H1 (cell line): Measurements from ENCODE around the gene MACROD1. TPM values are rescaled to one million over a fixed set of nuclear protein-coding genes. Genes with fewer than 3 reads are reported as not detected.

ENCODE experiments used
- CTCF ChIA-PET: fragments of 300-600 bp; sonication (Branson Sonifier 250); formaldehyde crosslinking; loops from one replicate; lab custom pipeline; 2021; ENCODE audit not compliant: partially characterized antibody; lab: Charles Lee
- POLR2A ChIA-PET: fragments of 300-600 bp; sonication (Branson Sonifier 250); formaldehyde crosslinking; loops from one replicate; lab custom pipeline; 2021; ENCODE audit warnings: inconsistent platforms; ENCODE audit not compliant: partially characterized antibody; lab: Charles Lee
- DNase-seq, 2 experiments: peaks; one replicate each; pipeline versions ENCODE4 v3.0.0 to v3.0.0-alpha.2; 2010 to 2022; ENCODE audit warnings: low spot score in 2 of 2, low read depth in 1 of 2, mixed read lengths in 1 of 2
- FAIRE-seq: peaks from 2 replicates; lab custom pipeline; 2011; peaks lifted over from hg19 to GRCh38; lab: Jason Lieb, UNC
- H2AFZ ChIP-seq: 2 replicates; pipeline ENCODE4 v1.8.1; 2012; ENCODE audit warnings: low read length, inconsistent platforms
- H2AK5ac ChIP-seq: 2 replicates; pipeline ENCODE4 v1.6.1; 2013; ENCODE audit warnings: low read depth, low read length
- H2BK120ac ChIP-seq: replicated peaks from 2 replicates; pipeline ENCODE3; 2013; ENCODE audit warnings: low read depth, low read length, inconsistent platforms
- H2BK12ac ChIP-seq: 2 replicates; pipeline ENCODE4 v1.6.1; 2013; ENCODE audit warnings: low read depth, low read length
- H2BK15ac ChIP-seq: 2 replicates; pipeline ENCODE4 v1.6.1; 2013; ENCODE audit warnings: low read length
- H2BK20ac ChIP-seq: 2 replicates; pipeline ENCODE4 v1.6.1; 2013; ENCODE audit warnings: low read length
- H2BK5ac ChIP-seq: 2 replicates; pipeline ENCODE4 v1.6.1; 2013; ENCODE audit warnings: low read depth, low read length
- H3K14ac ChIP-seq: 2 replicates; pipeline ENCODE4 v1.6.1; 2013; ENCODE audit warnings: inconsistent platforms; ENCODE audit not compliant: insufficient read length
- H3K18ac ChIP-seq: 2 replicates; pipeline ENCODE4 v1.6.1; 2013; ENCODE audit warnings: low read length; ENCODE audit errors: extremely low read depth
- H3K23ac ChIP-seq: 2 replicates; pipeline ENCODE4 v1.6.1; 2013; ENCODE audit warnings: inconsistent platforms; ENCODE audit not compliant: insufficient read length
- H3K23me2 ChIP-seq: 2 replicates; pipeline ENCODE4 v1.6.1; 2013; ENCODE audit warnings: low read depth, low read length
- H3K27ac ChIP-seq: 2 replicates; pipeline ENCODE4 v1.6.1; 2011; ENCODE audit warnings: low read depth, low read length, inconsistent platforms
- H3K27me3 ChIP-seq, 4 experiments: replicated peaks in 1 of 4; 1 replicate in 1 of 4; 2 replicates in 3 of 4; pipeline versions ENCODE4 v1.6.1 to v1.8.1; 2011 to 2013; ENCODE audit warnings: low read length in 3 of 4, mild to moderate bottlenecking in 3 of 4, inconsistent platforms in 2 of 4, mixed read lengths in 2 of 4, moderate library complexity in 1 of 4; ENCODE audit not compliant: control insufficient read depth in 3 of 4, insufficient read depth in 3 of 4; ENCODE audit errors: extremely low read depth in 1 of 4
- H3K36me3 ChIP-seq, 4 experiments: 2 replicates each; pipeline versions ENCODE4 v1.6.1 to v1.8.1; 2011 to 2013; ENCODE audit warnings: mild to moderate bottlenecking in 4 of 4, low read length in 3 of 4, moderate library complexity in 2 of 4, control low read depth in 1 of 4, inconsistent platforms in 1 of 4; ENCODE audit not compliant: insufficient read depth in 4 of 4, control insufficient read depth in 2 of 4
- H3K4ac ChIP-seq: replicated peaks from 2 replicates; pipeline ENCODE3; 2013; ENCODE audit warnings: low read length, low read depth, mixed read lengths, inconsistent platforms; ENCODE audit not compliant: insufficient read length
- H3K4me1 ChIP-seq, 4 experiments: replicated peaks in 1 of 4; 1 replicate in 1 of 4; 2 replicates in 3 of 4; pipeline versions ENCODE4 v1.6.1 to v1.8.1; 2011 to 2013; ENCODE audit warnings: low read length in 3 of 4, inconsistent platforms in 2 of 4, mixed read lengths in 1 of 4; ENCODE audit not compliant: insufficient read depth in 4 of 4, control insufficient read depth in 3 of 4
- H3K4me2 ChIP-seq, 2 experiments: 2 replicates each; pipeline versions ENCODE4 v1.6.1 to v1.8.1; 2011 to 2013; ENCODE audit warnings: low read depth in 2 of 2, low read length in 2 of 2, control low read depth in 1 of 2, inconsistent platforms in 1 of 2, mild to moderate bottlenecking in 1 of 2; ENCODE audit not compliant: insufficient read depth in 1 of 2
- H3K4me3 ChIP-seq, 4 experiments: fragments of 200-600, 300-600 bp in 1 of 4; sonication (generic), shearing (Covaris generic), sonication (Bioruptor Twin) in 1 of 4; 2 replicates each; pipeline versions ENCODE4 v1.5.1 to v1.8.1; 2011 to 2016; ENCODE audit warnings: low read length in 4 of 4, low read depth in 3 of 4, control low read depth in 2 of 4, inconsistent platforms in 2 of 4, mild to moderate bottlenecking in 2 of 4, mixed read lengths in 1 of 4, moderate library complexity in 1 of 4; ENCODE audit not compliant: insufficient read depth in 2 of 4; ENCODE audit errors: extremely low read depth in 1 of 4
- H3K56ac ChIP-seq: replicated peaks from 2 replicates; pipeline ENCODE3; 2013; ENCODE audit warnings: low read depth, mild to moderate bottlenecking, mixed read lengths, low read length, inconsistent platforms; ENCODE audit not compliant: insufficient read length
- H3K79me1 ChIP-seq: 2 replicates; pipeline ENCODE4 v1.6.1; 2013; ENCODE audit warnings: low read depth, low read length, control low read depth
- H3K79me2 ChIP-seq, 2 experiments: 2 replicates each; pipeline versions ENCODE4 v1.6.1 to v1.8.1; 2012 to 2013; ENCODE audit warnings: low read length in 2 of 2, mild to moderate bottlenecking in 2 of 2, inconsistent platforms in 1 of 2; ENCODE audit not compliant: insufficient read depth in 2 of 2, control insufficient read depth in 1 of 2
- H3K9ac ChIP-seq, 4 experiments: replicated peaks in 1 of 4; 1 replicate in 1 of 4; 2 replicates in 3 of 4; pipeline versions ENCODE4 v1.6.1 to v1.8.1; 2011 to 2013; ENCODE audit warnings: low read depth in 3 of 4, low read length in 3 of 4, control low read depth in 2 of 4, mild to moderate bottlenecking in 2 of 4, moderate library complexity in 2 of 4, inconsistent platforms in 1 of 4; ENCODE audit errors: extremely low read depth in 1 of 4
- H3K9me3 ChIP-seq, 2 experiments: 2 replicates each; pipeline versions ENCODE4 v1.6.1 to v1.8.1; 2012 to 2013; ENCODE audit warnings: mild to moderate bottlenecking in 2 of 2, moderate library complexity in 2 of 2, control low read depth in 1 of 2, inconsistent platforms in 1 of 2, low read depth in 1 of 2, low read length in 1 of 2, mixed read lengths in 1 of 2; ENCODE audit not compliant: insufficient read depth in 2 of 2
- H4K20me1 ChIP-seq, 2 experiments: replicated peaks in 1 of 2; 2 replicates each; pipeline versions ENCODE3 to v1.8.1; 2011 to 2013; ENCODE audit warnings: inconsistent platforms in 2 of 2, low read length in 2 of 2, mild to moderate bottlenecking in 1 of 2; ENCODE audit not compliant: insufficient read depth in 2 of 2, control insufficient read depth in 1 of 2
- H4K5ac ChIP-seq: 2 replicates; pipeline ENCODE4 v1.6.1; 2013; ENCODE audit warnings: low read length, low read depth, mixed read lengths, inconsistent platforms; ENCODE audit not compliant: insufficient read length
- H4K8ac ChIP-seq: 2 replicates; pipeline ENCODE4 v1.8.0; 2013; ENCODE audit warnings: mild to moderate bottlenecking, moderate library complexity, low read length, inconsistent platforms; ENCODE audit not compliant: insufficient read depth; ENCODE audit errors: extremely low read depth
- H4K91ac ChIP-seq: replicated peaks from 2 replicates; pipeline ENCODE3; 2013; ENCODE audit warnings: low read length, mixed read lengths, inconsistent platforms; ENCODE audit not compliant: insufficient read length
- JUN ChIP-seq: IDR thresholded peaks from 2 replicates; pipeline ENCODE4 v1.6.1; 2011; ENCODE audit warnings: low read depth, mild to moderate bottlenecking, improper control_type of control experiment, low read length
- KDM1A ChIP-seq: fragments of 200-600, 300-600 bp; sonication (generic); IDR thresholded peaks from 2 replicates; pipeline ENCODE4 v1.7.1; 2016; ENCODE audit warnings: mild to moderate bottlenecking, low read length, borderline replicate concordance
- KDM4A ChIP-seq: IDR thresholded peaks from one replicate; pipeline ENCODE4 v1.7.1; 2012; ENCODE audit warnings: low read depth, mild to moderate bottlenecking, moderate library complexity, low read length, inconsistent platforms; ENCODE audit not compliant: severe bottlenecking
- POLR2A ChIP-seq, 2 experiments: IDR thresholded peaks; 1 replicate in 1 of 2; 2 replicates in 1 of 2; pipeline ENCODE4 v1.6.1; 2011; ENCODE audit warnings: low read depth in 2 of 2, low read length in 2 of 2, mild to moderate bottlenecking in 2 of 2; ENCODE audit errors: control extremely low read depth in 1 of 2
- POLR2AphosphoS5 ChIP-seq: IDR thresholded peaks from 2 replicates; pipeline ENCODE4 v1.6.1; 2011; ENCODE audit warnings: low read depth, low read length
- POU5F1 ChIP-seq: IDR thresholded peaks from 2 replicates; pipeline ENCODE4 v1.6.1; 2011; ENCODE audit warnings: low read depth, mild to moderate bottlenecking, low read length, moderate library complexity
- RAD21 ChIP-seq, 2 experiments: IDR thresholded peaks in 1 of 2; conservative IDR thresholded peaks in 1 of 2; 2 replicates each; pipeline ENCODE4 v1.6.1; 2011; ENCODE audit warnings: low read depth in 2 of 2, low read length in 2 of 2, improper control_type of control experiment in 1 of 2, inconsistent platforms in 1 of 2, mild to moderate bottlenecking in 1 of 2, moderate library complexity in 1 of 2
- SIRT6 ChIP-seq: IDR thresholded peaks from one replicate; pipeline ENCODE4 v1.7.1; 2012; ENCODE audit warnings: low read length, inconsistent platforms
- TAF1 ChIP-seq: IDR thresholded peaks from 2 replicates; pipeline ENCODE4 v1.6.1; 2011; ENCODE audit warnings: mild to moderate bottlenecking, low read depth, low read length
- TAF7 ChIP-seq: optimal IDR thresholded peaks from 2 replicates; pipeline ENCODE3; 2011; ENCODE audit warnings: low read depth, mild to moderate bottlenecking, inconsistent platforms, low read length, moderate library complexity, borderline replicate concordance
- TCF12 ChIP-seq: IDR thresholded peaks from 2 replicates; pipeline ENCODE4 v1.6.1; 2011; ENCODE audit warnings: low read depth, mild to moderate bottlenecking, low read length
- WGBS, 2 experiments: shearing (Covaris generic) in 1 of 2; methylation state at CpG; one replicate each; pipeline versions ENCODE4 v1.1.6 to v1.1.7; 2013 to 2015; ENCODE audit warnings: low lambda C conversion rate in 2 of 2, mixed read lengths in 2 of 2, inconsistent platforms in 1 of 2, low coverage in 1 of 2, missing lambda C conversion rate in 1 of 2; ENCODE audit not compliant: insufficient replicate concordance in 2 of 2, insufficient coverage in 1 of 2, insufficient read length in 1 of 2; ENCODE audit errors: extremely low coverage in 1 of 2, missing lambda C conversion rate in 1 of 2; 5-methylcytosine and 5-hydroxymethylcytosine counted together
- polyA plus RNA-seq, 7 experiments: library from polyadenylated mRNA; depleted of rRNA in 3 of 7; stranded (reverse) in 5 of 7; unstranded in 2 of 7; fragments of >200 nt in 5 of 7; fragments of 200-250 nt in 2 of 7; gene quantifications; 1 replicate in 5 of 7; 2 replicates in 1 of 7; 4 replicates in 1 of 7; pipeline versions ENCODE4 v1.2.1 to v1.2.3, GENCODE V29; 2011 to 2013; ENCODE audit warnings: missing spikeins in 2 of 7, mixed read lengths in 2 of 7
- total RNA-seq: library from RNA; stranded (reverse); fragmentation: NEBNext Ultra II Directional; extraction: Animal tissue kit (Norgen Biotek cat#: 25700); gene quantifications from 2 replicates; pipeline ENCODE4 v1.2.1, GENCODE V29; 2021

The MACROD1 gene
- total and polyA plus RNA-seq, 2 of the 8 experiments (the other 6 are each of a cell fraction or from before 2014, with no cell fraction given), result 19.5 to 34.1 TPM

GRCh38 chr11:64110465-64111375 is 55.2 kb downstream of the MACROD1 start:
- Histone ChIP-seq H3K79me2 (no peaks in the 10 kb centered on the region), H3K23me2 (peaks cover 15% of the 10 kb centered on the region; the same call in 1 of the 2 replicates), H2AK5ac (no peak overlapping the region), H3K79me1 (no peaks in the 10 kb centered on the region; the same call in 1 of the 2 replicates), H3K56ac (no peak overlapping the region), H3K27ac (no peak overlapping the region), H4K5ac (no peak overlapping the region), H3K23ac (no peak overlapping the region), H3K9me3 (no peaks in the 10 kb centered on the region)
- 84% methylated on average over 20 of the region's 21 CpGs; no CpG with 5 or more reads in 1 of the 2 experiments for WGBS, 2 experiments
- no peak for FAIRE-seq
- no peak for TF ChIP-seq POLR2A (IDR thresholded peaks at IDR 0.05; ENCODE audit: control extremely low read depth in 1 of 2, low read depth in 2 of 2, low read length in 2 of 2)
- TF ChIP-seq TAF7, result no peak
- TF ChIP-seq POLR2AphosphoS5, result no peak
- TF ChIP-seq KDM1A, result no peak
- no peak for TF ChIP-seq RAD21 (IDR thresholded peaks at IDR 0.05 in 1 of 2, conservative IDR thresholded peaks at IDR 0.05 in 1 of 2; ENCODE audit: low read depth in 2 of 2, low read length in 2 of 2)
- TF ChIP-seq TAF1, result no peak
- TF ChIP-seq KDM4A, result no peak
- TF ChIP-seq SIRT6, result no peak
- no peak for TF ChIP-seq POU5F1
- TF ChIP-seq TCF12, result no peak
- no peak for TF ChIP-seq JUN
- TF ChIP-seq, all 59 proteins: peak for 0
- peaks cover 1 to 24% of the 10 kb centered on the region in 2 experiments for H4K20me1 ChIP-seq
- H3K36me3 ChIP-seq, result no peaks in the 10 kb centered on the region; a peak in 1 of 8 replicates
- no peak overlapping the region for H2BK120ac ChIP-seq
- H3K4me3 ChIP-seq, result no peak overlapping the region
- H3K4me1 ChIP-seq, result peaks cover 0 to 3% (median 0%) of the 10 kb centered on the region in 4 experiments; a peak in 2 of 7 replicates
- H3K4me2 ChIP-seq, result no peak overlapping the region
- H2BK15ac ChIP-seq, result no peak overlapping the region
- H3K27me3 ChIP-seq, result peaks cover 0 to 28% (median 22%) of the 10 kb centered on the region in 4 experiments; a peak in 5 of 7 replicates
- no peak overlapping the region for H3K4ac ChIP-seq
- H3K14ac ChIP-seq, result no peak overlapping the region
- H4K8ac ChIP-seq, result no peak overlapping the region
- ChIA-PET CTCF (interaction anchor here (0.7 to 3.1 kb wide), 9 partner anchors 8 to 473 kb away, joined by 3 to 17 read pairs (median 4); no protein-coding TSS in a partner anchor), POLR2A (interaction anchor here (1.0 kb wide), 2 partner anchors 11 to 67 kb away, joined by 3 to 4 read pairs; no protein-coding TSS in a partner anchor)
- no peak overlapping the region for H2BK12ac ChIP-seq
- no peak overlapping the region for H2BK5ac ChIP-seq
- H3K18ac ChIP-seq, result no peak overlapping the region
- no peak overlapping the region for H2AFZ ChIP-seq
- no peak overlapping the region for H4K91ac ChIP-seq
- H2BK20ac ChIP-seq, result no peak overlapping the region
- no peak for DNase-seq
- no peak overlapping the region for H3K9ac ChIP-seq
